Activated CD4-positive, alpha-beta T cell treated with anti-CD3 and anti-CD28 coated beads, Interleukin-2, Interleukin-4, amounts not matched to agents 100 ng/mL and 50 ng/mL, durations not matched to agents 16 hours and 8 hours (primary cell): ENCODE results near the gene FLAD1.

Source experiments
- DNase-seq: peaks from one replicate; pipeline ENCODE4 v3.0.0-alpha.2; 2020; ENCODE audit warnings: low spot score

The FLAD1 gene

DNA sequence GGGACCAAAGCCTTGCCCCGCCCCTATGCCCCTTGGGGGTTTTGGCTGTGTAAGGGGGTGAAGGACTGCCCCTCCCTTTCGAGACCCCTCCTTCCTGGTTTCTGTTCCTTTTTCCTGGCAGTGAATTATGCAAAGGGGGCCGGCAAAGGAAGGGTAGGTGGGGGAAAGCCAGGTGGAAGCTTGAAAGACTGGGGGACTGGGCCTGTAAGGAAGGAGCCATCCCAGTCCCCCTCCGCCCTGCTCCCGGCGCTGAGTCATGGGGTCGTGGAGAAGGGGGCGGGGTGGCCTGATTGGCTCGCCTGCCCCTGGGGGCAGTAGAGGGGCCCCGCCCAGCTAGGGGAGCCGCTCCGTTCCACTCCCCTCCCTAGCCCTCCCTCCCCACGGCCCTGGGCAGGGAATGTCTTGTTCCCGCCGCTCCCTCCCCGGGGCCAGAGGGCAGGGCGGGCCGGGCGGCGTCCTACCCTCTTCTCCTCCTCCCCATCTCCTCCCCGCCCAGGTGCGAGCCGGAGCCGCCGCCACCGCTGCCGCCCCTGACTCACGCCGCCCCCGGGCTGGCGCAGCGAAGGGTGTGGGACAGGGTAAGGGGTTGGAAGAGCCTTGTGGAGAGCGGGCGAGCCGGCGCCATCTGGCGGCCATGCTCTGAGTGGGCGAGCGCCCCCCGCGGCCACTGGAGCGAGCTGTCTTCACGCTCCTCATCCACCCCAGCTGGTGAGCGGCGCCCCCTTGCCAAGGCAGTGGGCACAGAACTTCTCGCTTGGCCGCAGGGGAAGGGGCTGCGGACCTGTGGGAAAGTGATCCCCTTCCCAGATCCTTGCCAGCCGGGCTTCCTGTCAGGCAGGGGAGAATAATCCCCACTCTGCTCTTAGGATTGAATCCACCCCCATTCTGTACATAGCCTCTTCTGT is 34.1 kb downstream of the FLAD1 start:
- peak; percentile 87 for DNase-seq

- DNase-seq: no peak
Measured at GRCh38 chr1:155017946-155018316, 34.8 kb downstream of the FLAD1 start.

GRCh38 chr1:155018617-155019348 is 35.6 kb downstream of the FLAD1 start:
- no peak for DNase-seq

DNA sequence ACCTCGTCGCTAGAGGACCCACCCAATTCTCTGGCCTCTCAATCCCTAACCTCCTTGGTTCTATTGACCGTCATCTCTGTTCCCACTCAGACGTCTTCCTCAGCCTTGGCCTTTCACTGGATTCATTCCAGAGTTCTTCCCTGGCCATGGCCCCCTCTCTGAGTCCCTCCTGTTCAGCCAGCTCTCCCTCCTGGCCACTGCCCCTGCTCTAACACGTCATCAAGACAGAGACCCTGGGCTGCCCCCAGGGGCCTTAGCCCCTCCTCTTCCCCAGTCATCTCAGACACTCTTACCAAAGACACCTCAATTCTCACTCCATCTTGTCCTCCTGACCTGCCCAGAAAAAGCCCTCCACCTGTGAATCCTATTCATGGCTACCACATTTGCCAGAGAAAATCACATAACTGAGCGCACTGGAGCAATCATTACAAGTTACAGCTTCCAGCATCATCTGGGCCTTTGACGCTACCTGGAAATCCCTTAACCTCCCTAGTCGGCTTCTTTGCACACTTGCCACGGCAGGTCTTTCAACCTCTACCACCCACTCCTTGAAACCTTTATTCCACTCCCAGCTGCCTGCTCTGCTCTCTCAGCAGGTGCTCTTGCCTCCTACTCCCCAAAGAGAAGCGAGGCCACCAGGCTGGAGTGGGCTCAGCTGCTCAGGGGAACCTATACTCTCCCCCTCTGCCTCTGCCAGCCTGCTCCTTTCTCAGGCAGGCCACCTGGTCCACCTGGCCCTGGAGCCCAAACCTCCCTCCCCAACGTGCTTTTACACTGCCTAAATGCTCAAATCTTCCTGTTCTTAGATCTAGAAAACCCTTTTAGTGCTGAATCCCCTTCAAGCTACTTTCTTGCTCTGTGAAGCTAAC is 36.5 kb downstream of the FLAD1 start:
- DNase-seq: no peak

DNA sequence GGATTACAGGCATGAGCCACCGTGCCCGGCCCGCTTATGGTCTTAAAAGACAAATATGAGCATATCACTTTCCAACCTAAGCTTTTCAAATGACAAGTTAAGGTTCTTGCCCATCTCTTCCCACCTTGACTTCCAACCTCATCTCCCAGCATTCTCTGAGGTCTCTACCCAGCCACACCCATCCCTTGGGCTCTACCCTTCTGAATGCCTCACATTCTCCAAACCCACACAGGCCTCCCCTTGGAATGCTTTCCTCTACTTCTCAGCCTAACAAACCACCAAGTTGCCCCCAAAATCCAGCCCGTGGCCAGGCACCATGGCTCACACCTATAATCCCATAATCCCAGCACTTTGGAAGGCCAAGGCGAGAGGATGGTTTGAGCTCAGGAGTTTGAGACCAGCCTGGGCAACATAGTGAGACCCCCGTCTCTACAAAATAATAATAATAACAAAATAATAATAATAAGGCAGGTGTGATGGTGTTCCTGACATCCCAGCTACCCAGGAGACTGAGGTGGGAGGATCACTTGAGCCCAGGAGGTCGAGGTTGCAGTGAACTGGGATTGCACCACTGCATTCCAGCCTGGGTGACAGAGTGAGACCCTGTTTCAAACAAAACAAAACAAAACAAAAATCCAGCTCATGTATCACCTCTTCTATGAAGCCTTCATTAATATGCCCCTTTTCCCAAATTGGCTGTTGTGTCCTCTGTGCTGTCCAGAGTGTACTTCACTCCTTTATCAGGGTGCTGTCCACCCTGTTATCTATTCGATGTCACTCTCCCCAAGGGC is 39.2 kb downstream of the FLAD1 start:
- no peak for DNase-seq

DNA sequence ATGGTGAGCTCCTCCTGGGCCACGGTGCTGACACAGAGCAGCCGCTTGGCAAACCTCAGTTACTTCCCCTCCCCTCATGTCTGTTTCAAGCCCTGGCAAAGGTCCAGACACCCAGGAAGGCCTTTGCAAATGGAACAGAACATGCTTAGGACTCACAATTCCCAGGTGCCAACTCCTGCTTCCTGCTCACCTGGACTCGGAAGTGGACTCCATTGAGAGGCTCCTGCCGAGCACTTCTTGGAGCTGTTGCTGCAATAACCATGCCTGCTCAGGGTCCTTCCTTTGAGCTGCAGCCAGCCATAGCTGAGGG is 39.7 kb downstream of the FLAD1 start:
- no peak for DNase-seq

GRCh38 chr1:155023627-155024026 is 40.5 kb downstream of the FLAD1 start:
- DNase-seq: no peak

GRCh38 chr1:155024315-155024714 is 41.2 kb downstream of the FLAD1 start:
- no peak for DNase-seq

GRCh38 chr1:155026154-155026553 is 43.0 kb downstream of the FLAD1 start:
- DNase-seq: no peak

DNA sequence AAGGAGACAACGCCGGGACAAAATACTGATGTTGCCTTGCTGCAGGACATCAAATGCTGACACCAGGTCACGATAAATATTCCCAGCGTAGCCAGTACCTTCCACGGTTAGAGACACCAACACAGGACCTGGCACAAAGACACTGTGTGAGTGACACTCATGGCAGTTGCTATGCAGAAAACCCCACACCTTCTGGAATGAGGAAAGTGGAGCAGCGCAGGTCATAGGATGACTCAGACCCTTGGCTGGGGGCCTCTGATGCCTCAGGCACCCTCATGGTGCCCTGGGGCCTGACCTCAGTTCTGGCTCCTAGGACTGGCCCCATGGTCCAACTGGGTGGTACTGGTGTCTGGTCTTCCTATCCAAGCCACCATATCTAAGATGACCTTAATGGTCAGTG is 43.4 kb downstream of the FLAD1 start:
- no peak for DNase-seq

GRCh38 chr1:155029513-155030242 is 46.5 kb downstream of the FLAD1 start:
- DNase-seq: no peak

DNA sequence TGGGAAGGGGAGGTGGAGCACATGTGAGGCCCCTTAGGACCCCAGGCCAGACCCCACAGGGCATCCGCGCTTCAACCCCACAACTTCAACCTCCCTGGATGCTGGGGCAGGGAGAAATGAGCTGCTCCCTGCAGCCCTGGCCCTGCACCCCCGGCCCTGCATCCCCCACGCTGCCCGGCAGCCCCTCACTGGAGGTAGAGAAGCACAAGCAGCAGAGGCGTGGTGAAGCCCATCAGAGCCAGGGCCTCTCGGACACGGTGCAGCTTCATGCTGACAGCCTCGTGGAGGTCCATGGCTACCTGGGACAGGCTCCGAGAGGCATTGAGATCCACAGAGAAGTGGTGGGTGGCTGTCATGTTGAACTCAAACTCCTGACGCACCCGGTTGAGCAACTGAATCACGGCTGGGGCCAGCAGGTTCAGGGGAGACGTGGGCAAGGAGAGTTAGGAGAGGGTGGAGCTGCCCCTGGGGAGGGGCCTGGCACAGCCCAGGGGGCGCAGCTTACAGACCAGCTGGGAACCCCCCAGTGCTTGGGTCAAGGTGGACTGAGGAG is 47.2 kb downstream of the FLAD1 start:
- DNase-seq: no peak

DNA sequence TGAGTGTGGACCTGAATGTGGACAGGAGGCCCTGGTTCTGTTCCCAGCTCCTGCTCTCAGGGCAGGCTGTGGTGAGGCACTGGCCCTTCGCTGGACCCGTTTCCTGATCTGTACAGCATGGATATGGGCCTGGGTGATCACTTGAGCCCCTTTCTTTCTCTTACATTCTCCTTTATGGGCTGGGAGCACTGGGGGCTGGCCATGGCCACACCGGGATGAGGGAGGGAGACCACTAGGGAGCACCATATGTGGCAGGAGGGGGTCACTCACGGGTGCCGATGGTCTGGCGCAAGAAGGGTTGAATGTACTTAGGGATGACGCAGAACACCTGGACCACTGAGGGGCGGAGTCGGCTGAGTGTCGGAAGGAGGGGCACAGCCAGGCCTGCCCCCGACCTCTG is 47.8 kb downstream of the FLAD1 start:
- no peak for DNase-seq

DNA sequence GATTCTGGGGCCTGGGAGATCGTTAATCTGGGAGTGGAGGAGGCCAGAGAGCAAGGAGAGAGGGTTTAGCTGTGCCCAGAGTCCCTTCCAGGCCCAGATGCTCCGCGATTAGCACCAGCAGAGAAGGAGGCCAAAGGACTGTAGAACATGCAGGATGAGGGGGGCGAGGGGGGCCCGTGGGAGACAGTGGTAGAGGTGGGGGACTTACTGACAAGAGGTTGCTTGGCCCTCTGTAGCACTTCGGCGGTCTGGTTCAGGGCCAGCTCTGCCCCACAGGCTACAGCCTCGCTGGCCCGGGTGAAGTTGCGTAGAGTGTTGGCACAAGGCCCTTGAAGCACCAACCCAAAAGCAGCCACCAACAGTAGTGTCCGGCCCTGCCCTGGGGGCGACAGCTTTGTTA is 49.7 kb downstream of the FLAD1 start:
- no peak for DNase-seq

DNA sequence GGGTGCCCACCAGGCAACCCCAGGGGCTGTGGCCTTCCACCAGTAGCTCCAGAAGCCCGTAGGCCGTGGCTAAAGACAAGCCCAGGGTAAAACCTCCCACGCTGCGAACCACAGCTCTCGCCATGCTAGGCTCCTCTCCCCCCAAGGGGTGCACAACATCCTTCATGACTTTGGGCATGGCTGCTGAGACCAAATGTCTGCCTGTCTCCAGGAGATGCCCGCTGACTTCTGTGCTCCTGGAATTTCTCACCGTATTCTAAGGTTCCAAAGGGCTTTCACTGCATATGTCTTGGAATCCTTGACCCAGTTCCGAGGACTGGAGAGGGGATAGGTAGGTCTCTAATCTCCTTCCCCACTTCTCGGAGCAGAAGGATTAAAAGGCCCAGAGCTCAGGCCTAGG is 50.4 kb downstream of the FLAD1 start, which contains the start of the genes DCST1 and DCST2:
Gene DCST1 (plus strand): TSS at position 301 of the 400 bp plus-strand sequence. CDS start 213 bp downstream, outside the sequence.
Gene DCST2 (minus strand): TSS at position 258 of the 400 bp plus-strand sequence. CDS start 80 bp downstream, at position 178.
- DNase-seq: no peak

DNA sequence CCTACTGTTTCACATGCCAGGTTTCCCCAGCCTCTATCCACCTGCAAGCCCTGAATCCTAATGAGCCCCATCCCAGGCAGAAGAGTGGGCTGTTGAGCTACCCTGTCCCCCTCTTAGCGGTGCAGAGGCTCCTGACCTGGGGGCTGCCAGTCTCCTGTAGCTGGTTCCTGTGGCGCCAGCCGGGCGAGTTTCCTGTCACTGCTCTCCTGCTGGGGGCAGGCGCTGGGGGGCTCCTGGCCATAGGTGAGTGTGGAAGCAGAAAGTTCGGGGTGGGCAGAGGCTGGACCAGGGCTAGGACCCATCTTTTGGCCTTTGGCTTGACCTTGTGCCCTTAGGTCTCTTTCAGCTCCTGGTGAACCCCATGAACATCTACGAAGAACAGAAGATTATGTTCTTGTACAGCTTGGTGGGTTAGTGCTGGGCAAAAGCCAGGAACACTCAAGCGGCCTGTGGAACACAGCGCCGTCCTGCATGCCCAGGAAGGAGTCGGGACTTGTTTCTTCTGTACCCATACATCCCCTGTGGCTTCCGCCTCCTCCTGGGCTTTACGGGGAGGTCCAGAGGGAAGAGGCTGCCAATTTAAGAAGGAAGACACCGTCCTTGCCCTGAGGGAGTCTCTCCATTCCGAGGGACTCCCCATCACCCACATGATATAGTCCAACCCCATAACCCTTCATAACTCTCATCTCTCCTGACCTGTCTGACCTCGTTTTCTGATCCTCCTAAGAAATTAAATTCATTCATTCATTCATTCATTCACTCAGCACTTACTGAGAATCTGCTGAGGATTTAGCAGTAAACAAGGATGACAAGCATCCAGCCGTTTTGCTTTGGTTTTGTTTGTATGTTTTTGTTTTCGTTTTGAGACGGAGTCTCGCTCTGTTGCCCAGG is 51.4 kb downstream of the FLAD1 start:
- no peak for DNase-seq

- no peak for DNase-seq
Measured at GRCh38 chr1:155035936-155036335, 52.8 kb downstream of the FLAD1 start.

DNA sequence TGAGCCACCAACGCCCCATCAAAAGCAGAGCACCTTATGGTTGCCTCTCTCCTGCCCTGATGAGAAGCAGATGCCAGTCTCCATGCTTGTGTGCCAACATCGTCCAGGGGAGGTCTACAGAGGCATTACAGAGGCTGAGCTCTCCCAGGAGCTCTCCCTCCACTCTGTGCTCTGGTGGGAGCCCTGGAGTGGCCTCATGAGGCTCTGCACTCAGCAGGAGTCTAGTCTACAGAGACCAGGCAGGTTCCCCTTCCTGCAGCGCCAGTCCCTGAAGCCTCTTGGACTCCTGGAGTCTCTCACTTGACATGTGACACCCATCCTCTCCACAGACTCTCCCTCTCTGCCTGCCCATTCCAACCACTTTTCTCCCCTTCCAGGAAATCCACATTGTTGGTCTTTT is 53.9 kb downstream of the FLAD1 start:
- no peak for DNase-seq

- no peak for DNase-seq
Measured at GRCh38 chr1:155037851-155038441, 54.8 kb downstream of the FLAD1 start.
